GM13976 (cell line): ENCODE data around the gene CHRND.

ENCODE experiments used
- DNase-seq: peaks from one replicate; pipeline ENCODE4 v3.0.0; 2012; ENCODE audit warnings: low spot score
- in situ Hi-C: fragments of 300-500 bp; cut with MboI; formaldehyde crosslinking; loops from one replicate; pipeline ENCODE4 v1.12.0; 2022; ENCODE audit warnings: low sequenced_read_pairs, mixed read lengths, inconsistent platforms; ENCODE audit not compliant: unreplicated experiment
- TF ChIP-seq, protein P1 (sequence below): IDR thresholded peaks from 2 replicates; pipeline ENCODE4 v1.5.1; 2012; ENCODE audit warnings: borderline replicate concordance, mild to moderate bottlenecking; ENCODE audit not compliant: insufficient read depth; ENCODE audit errors: extremely low read depth, missing control alignments, control extremely low read depth

Gene CHRND

GRCh38 chr2:232492963-232493700 lies 32.8 kb upstream of the CHRND start:
- in situ Hi-C loops = no loop called here
- TF ChIP-seq, protein P1, sequence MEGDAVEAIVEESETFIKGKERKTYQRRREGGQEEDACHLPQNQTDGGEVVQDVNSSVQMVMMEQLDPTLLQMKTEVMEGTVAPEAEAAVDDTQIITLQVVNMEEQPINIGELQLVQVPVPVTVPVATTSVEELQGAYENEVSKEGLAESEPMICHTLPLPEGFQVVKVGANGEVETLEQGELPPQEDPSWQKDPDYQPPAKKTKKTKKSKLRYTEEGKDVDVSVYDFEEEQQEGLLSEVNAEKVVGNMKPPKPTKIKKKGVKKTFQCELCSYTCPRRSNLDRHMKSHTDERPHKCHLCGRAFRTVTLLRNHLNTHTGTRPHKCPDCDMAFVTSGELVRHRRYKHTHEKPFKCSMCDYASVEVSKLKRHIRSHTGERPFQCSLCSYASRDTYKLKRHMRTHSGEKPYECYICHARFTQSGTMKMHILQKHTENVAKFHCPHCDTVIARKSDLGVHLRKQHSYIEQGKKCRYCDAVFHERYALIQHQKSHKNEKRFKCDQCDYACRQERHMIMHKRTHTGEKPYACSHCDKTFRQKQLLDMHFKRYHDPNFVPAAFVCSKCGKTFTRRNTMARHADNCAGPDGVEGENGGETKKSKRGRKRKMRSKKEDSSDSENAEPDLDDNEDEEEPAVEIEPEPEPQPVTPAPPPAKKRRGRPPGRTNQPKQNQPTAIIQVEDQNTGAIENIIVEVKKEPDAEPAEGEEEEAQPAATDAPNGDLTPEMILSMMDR = no peak
- DNase-seq = no peak

GRCh38 chr2:232493701-232494474 lies 32.1 kb upstream of the CHRND start:
- in situ Hi-C loops = no loop called here
- TF ChIP-seq, protein P1 = no peak
- no peak for DNase-seq

- TF ChIP-seq, protein P1 = no peak
- in situ Hi-C loops = no loop called here
- DNase-seq = no peak
These were observed 31.4 kb upstream of the CHRND start for GRCh38 chr2:232494542-232494941.

DNA sequence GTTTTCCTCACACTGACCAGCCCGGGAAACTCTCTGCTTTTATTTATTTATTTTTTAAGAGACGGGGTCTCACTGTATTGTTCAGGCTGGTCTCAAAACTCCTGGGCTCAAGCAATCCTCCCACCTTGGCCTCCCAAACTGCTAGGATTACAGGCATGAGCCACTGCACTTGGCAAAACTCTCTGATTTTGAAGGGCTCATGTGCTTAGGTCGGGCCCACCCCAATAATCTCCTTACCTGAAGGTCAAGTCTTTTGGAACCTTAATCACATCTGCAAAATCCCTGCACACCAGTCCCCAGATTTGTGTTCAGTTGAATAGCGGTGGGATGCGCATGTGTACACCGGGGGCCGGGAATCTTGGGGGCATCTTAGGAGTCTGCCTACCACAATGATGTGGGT lies 30.7 kb upstream of the CHRND start:
- TF ChIP-seq, protein P1 = no peak
- in situ Hi-C loops = no loop called here
- DNase-seq = no peak

- no peak for DNase-seq
- TF ChIP-seq, protein P1 = no peak
- in situ Hi-C loops = no loop called here
These were observed 29.3 kb upstream of the CHRND start for GRCh38 chr2:232496501-232497270.

DNA sequence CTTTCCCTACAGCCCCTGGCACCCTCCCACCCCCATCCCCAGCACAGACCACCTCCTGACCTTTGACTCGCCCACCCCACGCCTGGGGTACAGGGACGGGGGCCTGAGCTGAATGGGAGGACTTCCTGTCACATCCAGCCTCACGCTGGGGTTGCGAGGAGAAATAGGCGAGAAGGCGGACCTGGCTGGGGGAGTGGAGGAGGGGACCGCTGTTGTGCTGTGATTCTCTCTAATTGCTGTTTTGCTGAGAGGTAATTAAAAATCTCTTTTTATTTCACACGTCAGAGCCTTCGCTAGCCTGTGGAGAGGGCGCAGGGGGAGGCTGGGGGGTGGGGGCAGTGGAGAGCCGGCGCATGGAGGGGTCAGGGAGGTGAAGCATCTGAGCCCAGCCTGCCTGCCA lies 28.6 kb upstream of the CHRND start:
- in situ Hi-C loops = no loop called here
- TF ChIP-seq, protein P1 = no peak
- DNase-seq = no peak
